ENCODE results near the gene DMRTA1.
A peak's percentile ranks its signal among the peaks of the same experiment; 100 is the strongest.

Gene DMRTA1

GRCh38 chr9:22415941-22416691, 30.5 kb upstream of the DMRTA1 start:
- H3K14ac ChIP-seq (ENCODE audit: low read length), result no peak overlapping the region
- H3K79me1 ChIP-seq (ENCODE audit: low read length), result no peaks in the 10 kb centered on the region
- H4K91ac ChIP-seq (ENCODE audit: low read depth, low read length), result no peak overlapping the region
- no peak overlapping the region for H2BK12ac ChIP-seq (ENCODE audit: low read length)
- no peak overlapping the region for H3K9ac ChIP-seq (ENCODE audit: low read length)
- no peak overlapping the region for H2BK5ac ChIP-seq (ENCODE audit: low read depth, low read length, poor library complexity)
- no peak overlapping the region for H2AK5ac ChIP-seq (ENCODE audit: low read length)
- H2BK120ac ChIP-seq (ENCODE audit: insufficient read depth, low read length, poor library complexity), result no peak overlapping the region
- no peak overlapping the region for H3K4ac ChIP-seq (ENCODE audit: low read depth, low read length)
- H3K79me2 ChIP-seq (ENCODE audit: control insufficient read depth, insufficient read depth, low read length, poor library complexity), result no peaks in the 10 kb centered on the region
- no CpG with 5 or more reads among the region's 5 CpGs for WGBS (ENCODE audit: extremely low coverage, insufficient coverage, insufficient read length)
- no peaks in the 10 kb centered on the region for H3K4me1 ChIP-seq (ENCODE audit: control insufficient read depth in 1 of 2, insufficient read depth in 2 of 2, low read length in 2 of 2)
- H3K36me3 ChIP-seq (ENCODE audit: control insufficient read depth in 1 of 2, insufficient read depth in 2 of 2, low read length in 2 of 2), result no peaks in the 10 kb centered on the region
- H2AFZ ChIP-seq (ENCODE audit: insufficient read depth, low read length, poor library complexity), result no peak overlapping the region
- H3K9me3 ChIP-seq (ENCODE audit: insufficient read depth, low read depth, low read length), result no peaks in the 10 kb centered on the region
- no peak overlapping the region for H4K12ac ChIP-seq (ENCODE audit: low read depth, low read length)
- no peak overlapping the region for H3K23ac ChIP-seq (ENCODE audit: low read length)
- H3K18ac ChIP-seq (ENCODE audit: low read length), result no peak overlapping the region
- no peak for DNase-seq
- no peak overlapping the region for H4K8ac ChIP-seq (ENCODE audit: low read depth, low read length)
- H3K27me3 ChIP-seq (ENCODE audit: insufficient read depth, low read length), result no peaks in the 10 kb centered on the region
- no peak overlapping the region for H3K4me2 ChIP-seq (ENCODE audit: low read length)
- H3K27ac ChIP-seq (ENCODE audit: low read depth, low read length), result peak overlapping the region; percentile 33
- H3K4me3 ChIP-seq (ENCODE audit: low read depth, low read length), result no peak overlapping the region

GRCh38 chr9:22416692-22417060, 29.9 kb upstream of the DMRTA1 start:
- no peaks in the 10 kb centered on the region for H3K27me3 ChIP-seq (ENCODE audit: insufficient read depth, low read length)
- H3K27ac ChIP-seq (ENCODE audit: low read depth, low read length), result no peak overlapping the region
- no peak overlapping the region for H4K12ac ChIP-seq (ENCODE audit: low read depth, low read length)
- no peak overlapping the region for H3K18ac ChIP-seq (ENCODE audit: low read length)
- no peaks in the 10 kb centered on the region for H3K9me3 ChIP-seq (ENCODE audit: insufficient read depth, low read depth, low read length)
- no peak overlapping the region for H2BK120ac ChIP-seq (ENCODE audit: insufficient read depth, low read length, poor library complexity)
- no peak overlapping the region for H2BK5ac ChIP-seq (ENCODE audit: low read depth, low read length, poor library complexity)
- no peak overlapping the region for H4K8ac ChIP-seq (ENCODE audit: low read depth, low read length)
- H3K14ac ChIP-seq (ENCODE audit: low read length), result no peak overlapping the region
- H3K4me2 ChIP-seq (ENCODE audit: low read length), result peak overlapping the region; percentile 23
- H3K36me3 ChIP-seq (ENCODE audit: control insufficient read depth in 1 of 2, insufficient read depth in 2 of 2, low read length in 2 of 2), result no peaks in the 10 kb centered on the region
- no peaks in the 10 kb centered on the region for H3K79me2 ChIP-seq (ENCODE audit: control insufficient read depth, insufficient read depth, low read length, poor library complexity)
- DNase-seq, result peak; percentile 3 to 69
- H3K4ac ChIP-seq (ENCODE audit: low read depth, low read length), result no peak overlapping the region
- no peak overlapping the region for H3K9ac ChIP-seq (ENCODE audit: low read length)
- no peak overlapping the region for H2AFZ ChIP-seq (ENCODE audit: insufficient read depth, low read length, poor library complexity)
- H3K4me1 ChIP-seq (ENCODE audit: control insufficient read depth in 1 of 2, insufficient read depth in 2 of 2, low read length in 2 of 2), result no peaks in the 10 kb centered on the region
- H3K79me1 ChIP-seq (ENCODE audit: low read length), result no peaks in the 10 kb centered on the region
- H4K91ac ChIP-seq (ENCODE audit: low read depth, low read length), result no peak overlapping the region
- H3K23ac ChIP-seq (ENCODE audit: low read length), result no peak overlapping the region
- whole genome bisulfite sequencing (ENCODE audit: extremely low coverage, insufficient coverage, insufficient read length), result no CpG with 5 or more reads among the region's 1 CpG
- H2AK5ac ChIP-seq (ENCODE audit: low read length), result no peak overlapping the region
- H3K4me3 ChIP-seq (ENCODE audit: low read depth, low read length), result no peak overlapping the region
- no peak overlapping the region for H2BK12ac ChIP-seq (ENCODE audit: low read length)

- no peaks in the 10 kb centered on the region for H3K27me3 ChIP-seq (ENCODE audit: insufficient read depth, low read length)
- no peak overlapping the region for H3K9ac ChIP-seq (ENCODE audit: low read length)
- H3K27ac ChIP-seq (ENCODE audit: low read depth, low read length), result no peak overlapping the region
- no peaks in the 10 kb centered on the region for H3K36me3 ChIP-seq (ENCODE audit: control insufficient read depth in 1 of 2, insufficient read depth in 2 of 2, low read length in 2 of 2)
- no peak overlapping the region for H4K8ac ChIP-seq (ENCODE audit: low read depth, low read length)
- no peak for DNase-seq
- no peaks in the 10 kb centered on the region for H3K79me2 ChIP-seq (ENCODE audit: control insufficient read depth, insufficient read depth, low read length, poor library complexity)
- no peak overlapping the region for H3K23ac ChIP-seq (ENCODE audit: low read length)
- no peak overlapping the region for H3K4me3 ChIP-seq (ENCODE audit: low read depth, low read length)
- H2AK5ac ChIP-seq (ENCODE audit: low read length), result no peak overlapping the region
- no peak overlapping the region for H3K4me2 ChIP-seq (ENCODE audit: low read length)
- no peak overlapping the region for H4K91ac ChIP-seq (ENCODE audit: low read depth, low read length)
- H2BK5ac ChIP-seq (ENCODE audit: low read depth, low read length, poor library complexity), result no peak overlapping the region
- no peak overlapping the region for H2BK12ac ChIP-seq (ENCODE audit: low read length)
- no peak overlapping the region for H2AFZ ChIP-seq (ENCODE audit: insufficient read depth, low read length, poor library complexity)
- no CpG with 5 or more reads among the region's 1 CpG for WGBS (ENCODE audit: extremely low coverage, insufficient coverage, insufficient read length)
- H3K4me1 ChIP-seq (ENCODE audit: control insufficient read depth in 1 of 2, insufficient read depth in 2 of 2, low read length in 2 of 2), result no peaks in the 10 kb centered on the region
- H4K12ac ChIP-seq (ENCODE audit: low read depth, low read length), result no peak overlapping the region
- no peak overlapping the region for H2BK120ac ChIP-seq (ENCODE audit: insufficient read depth, low read length, poor library complexity)
- H3K79me1 ChIP-seq (ENCODE audit: low read length), result no peaks in the 10 kb centered on the region
- no peaks in the 10 kb centered on the region for H3K9me3 ChIP-seq (ENCODE audit: insufficient read depth, low read depth, low read length)
- H3K18ac ChIP-seq (ENCODE audit: low read length), result no peak overlapping the region
- no peak overlapping the region for H3K4ac ChIP-seq (ENCODE audit: low read depth, low read length)
- no peak overlapping the region for H3K14ac ChIP-seq (ENCODE audit: low read length)
These were observed 23.1 kb upstream of the DMRTA1 start for GRCh38 chr9:22423566-22423965.

GRCh38 chr9:22424616-22425015, 22.0 kb upstream of the DMRTA1 start:
- no peaks in the 10 kb centered on the region for H3K79me1 ChIP-seq (ENCODE audit: low read length)
- no peak overlapping the region for H2BK120ac ChIP-seq (ENCODE audit: insufficient read depth, low read length, poor library complexity)
- no peak overlapping the region for H2AK5ac ChIP-seq (ENCODE audit: low read length)
- no peak for DNase-seq
- H3K4me3 ChIP-seq (ENCODE audit: low read depth, low read length), result no peak overlapping the region
- no peaks in the 10 kb centered on the region for H3K27me3 ChIP-seq (ENCODE audit: insufficient read depth, low read length)
- no peak overlapping the region for H2AFZ ChIP-seq (ENCODE audit: insufficient read depth, low read length, poor library complexity)
- H3K18ac ChIP-seq (ENCODE audit: low read length), result no peak overlapping the region
- no peak overlapping the region for H2BK12ac ChIP-seq (ENCODE audit: low read length)
- H4K12ac ChIP-seq (ENCODE audit: low read depth, low read length), result no peak overlapping the region
- H3K79me2 ChIP-seq (ENCODE audit: control insufficient read depth, insufficient read depth, low read length, poor library complexity), result no peaks in the 10 kb centered on the region
- no peak overlapping the region for H4K8ac ChIP-seq (ENCODE audit: low read depth, low read length)
- no peak overlapping the region for H3K4ac ChIP-seq (ENCODE audit: low read depth, low read length)
- no peaks in the 10 kb centered on the region for H3K4me1 ChIP-seq (ENCODE audit: control insufficient read depth in 1 of 2, insufficient read depth in 2 of 2, low read length in 2 of 2)
- no peak overlapping the region for H2BK5ac ChIP-seq (ENCODE audit: low read depth, low read length, poor library complexity)
- H3K14ac ChIP-seq (ENCODE audit: low read length), result no peak overlapping the region
- WGBS (ENCODE audit: extremely low coverage, insufficient coverage, insufficient read length), result no CpG with 5 or more reads among the region's 2 CpGs
- H4K91ac ChIP-seq (ENCODE audit: low read depth, low read length), result no peak overlapping the region
- H3K9me3 ChIP-seq (ENCODE audit: insufficient read depth, low read depth, low read length), result no peaks in the 10 kb centered on the region
- H3K27ac ChIP-seq (ENCODE audit: low read depth, low read length), result no peak overlapping the region
- no peak overlapping the region for H3K4me2 ChIP-seq (ENCODE audit: low read length)
- H3K36me3 ChIP-seq (ENCODE audit: control insufficient read depth in 1 of 2, insufficient read depth in 2 of 2, low read length in 2 of 2), result no peaks in the 10 kb centered on the region
- no peak overlapping the region for H3K23ac ChIP-seq (ENCODE audit: low read length)
- H3K9ac ChIP-seq (ENCODE audit: low read length), result no peak overlapping the region

All from trophoblast cell (in vitro differentiated cells and primary cell).